Adrenal gland (tissue), 5 donors: Measurements from ENCODE around the gene TLCD1.
A peak's percentile ranks its signal among the peaks of the same experiment; 100 is the strongest.

Source experiments
- POLR2A ChIP-seq, 2 donors: fragments of 450-650 bp; IDR thresholded peaks; one replicate each; pipeline ENCODE4 v1.6.1; 2017; ENCODE audit warnings: antibody characterized with exemption in 2 of 2, mild to moderate bottlenecking in 2 of 2, moderate library complexity in 1 of 2
- TF ChIP-seq, protein P1 (sequence below), 6 experiments: fragments of 450-650 bp in 4 of 6; fragments of 200-600 bp in 2 of 6; sonication (generic) in 1 of 6; IDR thresholded peaks; 1 replicate in 5 of 6; 2 replicates in 1 of 6; pipeline versions ENCODE4 v1.5.1 to v1.8.0; 2016 to 2021; ENCODE audit warnings: antibody characterized with exemption in 6 of 6, mild to moderate bottlenecking in 2 of 6, moderate library complexity in 1 of 6
- donor health status: DM: no; HTN: no; CAD: no.

DNA sequence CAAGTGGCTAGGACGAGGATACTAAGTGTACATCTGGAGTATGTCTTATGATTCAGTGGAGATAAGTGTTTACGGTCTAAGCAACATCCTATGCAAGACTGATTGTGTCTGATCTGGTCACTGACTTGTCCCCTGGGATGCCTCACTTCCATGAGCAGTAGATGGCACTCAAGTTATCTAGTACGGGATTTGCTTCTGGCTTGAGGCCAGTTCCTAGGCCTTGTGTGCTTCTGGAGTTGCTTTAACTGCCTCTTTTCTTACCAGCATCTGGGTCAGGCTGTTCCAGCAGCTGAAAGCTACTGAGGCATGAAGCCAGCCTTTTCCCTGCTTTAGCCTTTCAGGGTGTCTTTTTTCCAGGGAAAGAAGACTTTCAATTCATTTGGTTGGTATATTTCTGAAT, 41.1 kb downstream of the TLCD1 start:
- TF ChIP-seq, protein P1, sequence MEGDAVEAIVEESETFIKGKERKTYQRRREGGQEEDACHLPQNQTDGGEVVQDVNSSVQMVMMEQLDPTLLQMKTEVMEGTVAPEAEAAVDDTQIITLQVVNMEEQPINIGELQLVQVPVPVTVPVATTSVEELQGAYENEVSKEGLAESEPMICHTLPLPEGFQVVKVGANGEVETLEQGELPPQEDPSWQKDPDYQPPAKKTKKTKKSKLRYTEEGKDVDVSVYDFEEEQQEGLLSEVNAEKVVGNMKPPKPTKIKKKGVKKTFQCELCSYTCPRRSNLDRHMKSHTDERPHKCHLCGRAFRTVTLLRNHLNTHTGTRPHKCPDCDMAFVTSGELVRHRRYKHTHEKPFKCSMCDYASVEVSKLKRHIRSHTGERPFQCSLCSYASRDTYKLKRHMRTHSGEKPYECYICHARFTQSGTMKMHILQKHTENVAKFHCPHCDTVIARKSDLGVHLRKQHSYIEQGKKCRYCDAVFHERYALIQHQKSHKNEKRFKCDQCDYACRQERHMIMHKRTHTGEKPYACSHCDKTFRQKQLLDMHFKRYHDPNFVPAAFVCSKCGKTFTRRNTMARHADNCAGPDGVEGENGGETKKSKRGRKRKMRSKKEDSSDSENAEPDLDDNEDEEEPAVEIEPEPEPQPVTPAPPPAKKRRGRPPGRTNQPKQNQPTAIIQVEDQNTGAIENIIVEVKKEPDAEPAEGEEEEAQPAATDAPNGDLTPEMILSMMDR (IDR thresholded peaks at IDR 0.05), result peak in 4 of 6 experiments; percentile 35 to 51 (median 42)
- no peak for TF ChIP-seq POLR2A (IDR thresholded peaks at IDR 0.05)
